K562 treated with DMSO at 1 percent for 12 hours (cell line): Measurements from ENCODE around the gene MFSD2B. TPM values are rescaled to one million over a fixed set of nuclear protein-coding genes. Genes with fewer than 3 reads are reported as not detected.

Experiments
- total RNA-seq: library from RNA; unstranded; fragments of 300-600 nt; gene quantifications from 2 replicates; pipeline ENCODE4 v1.2.3, GENCODE V29; 2022; ENCODE audit not compliant: insufficient read depth

The MFSD2B gene
- 2.8 and 3.8 TPM in 2 replicates for total RNA-seq

GRCh38 chr2:24009680-24010476 is at the start of gene MFSD2B:
Gene MFSD2B, plus strand, starts transcription at chr2:24010085. Its CDS starts 12 bp downstream, at chr2:24010097.

GRCh38 chr2:24046930-24047702 is 37.2 kb downstream of the MFSD2B start, which contains the start of gene WDCP:
Gene WDCP, minus strand, starts transcription at chr2:24047391. Its CDS starts 7,897 bp downstream, at chr2:24039494.

GRCh38 chr2:24049485-24050021 is 39.7 kb downstream of the MFSD2B start, which contains the start of gene FKBP1B:
Gene FKBP1B, plus strand, starts transcription at chr2:24049741. Its CDS starts 109 bp downstream, at chr2:24049850.

Other genes with a start within 250 kb of the MFSD2B start
- 1.8 and 11.6 TPM in 2 replicates for gene ATAD2B, start 83.0 kb upstream of the MFSD2B start, total RNA-seq
- 7.0 and 14.9 TPM in 2 replicates for gene UBXN2A, start 69.6 kb upstream of the MFSD2B start, total RNA-seq
- gene WDCP, start 37.3 kb downstream of the MFSD2B start, total RNA-seq: 3.7 and 15.0 TPM in 2 replicates
- gene FKBP1B, start 39.7 kb downstream of the MFSD2B start, total RNA-seq: 2.0 and 6.3 TPM in 2 replicates
- 161 and 189 TPM in 2 replicates for gene SF3B6, start 66.2 kb downstream of the MFSD2B start, total RNA-seq
- gene TP53I3, start 74.7 kb downstream of the MFSD2B start, total RNA-seq: 17.3 and 18.4 TPM in 2 replicates
- gene PFN4, start 113.2 kb downstream of the MFSD2B start, total RNA-seq: not detected in 2 replicates
- gene FAM228B, start 113.4 kb downstream of the MFSD2B start, total RNA-seq: 1.5 and 4.3 TPM in 2 replicates
- gene FAM228A, start 165.0 kb downstream of the MFSD2B start, total RNA-seq: not detected in 2 replicates